GM21381 (cell line): ENCODE data around the gene ENTR1.
A peak's percentile ranks its signal among the peaks of the same experiment; 100 is the strongest.

ENCODE experiments used
- ATAC-seq: cut with Tn5 transposase; IDR thresholded peaks from one replicate; pipeline ENCODE4 v1.9.1; 2021; ENCODE audit warnings: mild to moderate bottlenecking, moderate library complexity; ENCODE audit not compliant: unreplicated experiment

Gene ENTR1

GRCh38 chr9:136410500-136411287 lies at the start of gene ENTR1, which contains the start of gene PMPCA:
TSS of gene ENTR1 (minus strand) at chr9:136410614. CDS start at chr9:136410397, 217 bp downstream.
TSS of gene PMPCA (plus strand) at chr9:136410658. CDS start at chr9:136410669, 11 bp downstream.
- ATAC-seq = peak; percentile 86

- ATAC-seq = no peak
These were observed 49.0 kb upstream of the ENTR1 start for GRCh38 chr9:136459425-136459824.

GRCh38 chr9:136457326-136457725 lies 46.9 kb upstream of the ENTR1 start:
- no peak for ATAC-seq

- ATAC-seq = no peak
These were observed 45.8 kb upstream of the ENTR1 start for GRCh38 chr9:136456258-136456657.

- no peak for ATAC-seq
These were observed 44.9 kb upstream of the ENTR1 start for GRCh38 chr9:136455043-136456002.

- ATAC-seq = no peak
These were observed 43.8 kb upstream of the ENTR1 start for GRCh38 chr9:136454026-136454796.

- no peak for ATAC-seq
These were observed 42.9 kb upstream of the ENTR1 start for GRCh38 chr9:136453326-136453725.

- no peak for ATAC-seq
These were observed 40.9 kb upstream of the ENTR1 start for GRCh38 chr9:136451221-136451877.

- ATAC-seq = no peak
These were observed 38.2 kb upstream of the ENTR1 start for GRCh38 chr9:136448655-136449054.

GRCh38 chr9:136447173-136447778 lies 36.9 kb upstream of the ENTR1 start:
- ATAC-seq = no peak

- ATAC-seq = no peak
These were observed 35.4 kb upstream of the ENTR1 start for GRCh38 chr9:136445799-136446198.

- ATAC-seq = no peak
These were observed 33.7 kb upstream of the ENTR1 start for GRCh38 chr9:136444102-136444501.

GRCh38 chr9:136443687-136444086 lies 33.3 kb upstream of the ENTR1 start:
- ATAC-seq = no peak

GRCh38 chr9:136443087-136443486 lies 32.7 kb upstream of the ENTR1 start:
- no peak for ATAC-seq

GRCh38 chr9:136442265-136442664 lies 31.9 kb upstream of the ENTR1 start:
- no peak for ATAC-seq

GRCh38 chr9:136441681-136442245 lies 31.3 kb upstream of the ENTR1 start:
- ATAC-seq = no peak

- no peak for ATAC-seq
These were observed 30.8 kb upstream of the ENTR1 start for GRCh38 chr9:136441191-136441680.

- peak; percentile 72 for ATAC-seq
These were observed 29.3 kb upstream of the ENTR1 start, which contains the start of gene INPP5E for GRCh38 chr9:136439481-136440408. TSS of gene INPP5E (minus strand) at chr9:136439845. CDS start at chr9:136439419, 426 bp downstream.
